Esophagus (tissue), 2 donors: ENCODE results near the gene TRMT10B. TPM values are rescaled to one million over a fixed set of nuclear protein-coding genes. Genes with fewer than 3 reads are reported as not detected.

Experiments
- H3K27ac ChIP-seq, 2 donors: one replicate each; pipeline ENCODE4 v1.5.1; 2013; ENCODE audit warnings: low read depth in 2 of 2, mild to moderate bottlenecking in 2 of 2, inconsistent platforms in 1 of 2, low read length in 1 of 2, moderate library complexity in 1 of 2
- H3K27me3 ChIP-seq, 2 donors: one replicate each; pipeline ENCODE4 v1.6.1; 2013; ENCODE audit warnings: low read length in 2 of 2, control low read depth in 1 of 2, mild to moderate bottlenecking in 1 of 2; ENCODE audit not compliant: insufficient read depth in 2 of 2, control insufficient read depth in 1 of 2
- H3K36me3 ChIP-seq, 2 donors: one replicate each; pipeline ENCODE4 v1.6.1; 2013; ENCODE audit warnings: low read length in 1 of 2; ENCODE audit not compliant: control insufficient read depth in 2 of 2, insufficient read depth in 2 of 2
- H3K4me1 ChIP-seq, 2 donors: one replicate each; pipeline ENCODE4 v1.6.1; 2013; ENCODE audit warnings: low read length in 1 of 2; ENCODE audit not compliant: control insufficient read depth in 2 of 2, insufficient read depth in 2 of 2
- H3K4me3 ChIP-seq, 2 donors: one replicate each; pipeline ENCODE4 v1.5.1; 2013; ENCODE audit warnings: low read length in 2 of 2, mild to moderate bottlenecking in 2 of 2, low read depth in 1 of 2, moderate library complexity in 1 of 2
- H3K9me3 ChIP-seq, 2 donors: one replicate each; pipeline ENCODE4 v1.6.1; 2013; ENCODE audit warnings: mild to moderate bottlenecking in 2 of 2, low read depth in 1 of 2, low read length in 1 of 2, moderate library complexity in 1 of 2; ENCODE audit not compliant: control insufficient read depth in 2 of 2, insufficient read depth in 1 of 2
- WGBS, 2 donors: extraction: QIAGEN DNeasy Blood & Tissue Kit; methylation state at CpG; one replicate each; pipeline ENCODE4 v1.1.7; 2013; 5-methylcytosine and 5-hydroxymethylcytosine counted together
- polyA plus RNA-seq, 2 donors: library from polyadenylated mRNA; stranded (reverse); fragments of 200-250 nt; gene quantifications; one replicate each; pipeline ENCODE4 v1.2.3, GENCODE V29; 2013
- donor health status: healthy with polysubstance abuse.
- donor health status: Bipolar disorder and iron deficiency.

TRMT10B gene
- polyA plus RNA-seq: 1 to 10 TPM; 3.8 to 4.3 TPM

- WGBS, 2 donors: 3% methylated on average over 40 of the region's 40 CpGs
Observed at GRCh38 chr9:37753489-37754190, at the start of gene TRMT10B. TRMT10B (plus strand) TSS chr9:37753805; CDS start chr9:37761932, 8,127 bp downstream.

GRCh38 chr9:37705787-37706186, 47.8 kb upstream of the TRMT10B start:
- no peak overlapping the region for H3K27ac ChIP-seq
- no peaks in the 10 kb centered on the region for H3K9me3 ChIP-seq
- no peaks in the 10 kb centered on the region for H3K4me1 ChIP-seq
- no peaks in the 10 kb centered on the region for H3K36me3 ChIP-seq
- WGBS, 2 donors: 73 to 81% methylated on average over 3 of the region's 3 CpGs
- no peak overlapping the region for H3K4me3 ChIP-seq
- H3K27me3 ChIP-seq: no peaks in the 10 kb centered on the region

More at GRCh38 chr9:37753489-37754190, at the start of gene TRMT10B:
- H3K9me3 ChIP-seq: no peaks in the 10 kb centered on the region
- H3K27ac ChIP-seq: peak within 1 kb of the TSS; percentile 84 to 88
- no peaks in the 10 kb centered on the region for H3K27me3 ChIP-seq
- peak within 1 kb of the TSS; percentile 61 to 97 for H3K4me3 ChIP-seq
- peaks cover 0 to 3% of the 10 kb centered on the region in 2 donors for H3K4me1 ChIP-seq
- no peaks in the 10 kb centered on the region for H3K36me3 ChIP-seq

- no peak overlapping the region for H3K4me3 ChIP-seq
- no peaks in the 10 kb centered on the region for H3K4me1 ChIP-seq
- no peaks in the 10 kb centered on the region for H3K27me3 ChIP-seq
- no peaks in the 10 kb centered on the region for H3K36me3 ChIP-seq
- H3K9me3 ChIP-seq: no peaks in the 10 kb centered on the region
- 74 to 80% methylated on average over 3 of the region's 3 CpGs for WGBS, 2 donors
- no peak overlapping the region for H3K27ac ChIP-seq
Observed at GRCh38 chr9:37706290-37706689, 47.3 kb upstream of the TRMT10B start.

GRCh38 chr9:37707748-37708147, 45.9 kb upstream of the TRMT10B start:
- Histone ChIP-seq H3K9me3 (no peaks in the 10 kb centered on the region), H3K36me3 (no peaks in the 10 kb centered on the region), H3K27me3 (no peaks in the 10 kb centered on the region), H3K27ac (no peak overlapping the region), H3K4me3 (no peak overlapping the region), H3K4me1 (no peaks in the 10 kb centered on the region)
- 82% methylated on average over 4 of the region's 4 CpGs for WGBS, 2 donors

- H3K36me3 ChIP-seq: no peaks in the 10 kb centered on the region
- no peaks in the 10 kb centered on the region for H3K9me3 ChIP-seq
- WGBS, 2 donors: 90 to 92% methylated on average over 3 of the region's 3 CpGs
- H3K4me3 ChIP-seq: no peak overlapping the region
- no peak overlapping the region for H3K27ac ChIP-seq
- no peaks in the 10 kb centered on the region for H3K27me3 ChIP-seq
- no peaks in the 10 kb centered on the region for H3K4me1 ChIP-seq
Observed at GRCh38 chr9:37710046-37710445, 43.6 kb upstream of the TRMT10B start.

GRCh38 chr9:37715260-37715659, 38.3 kb upstream of the TRMT10B start:
- H3K27ac ChIP-seq: no peak overlapping the region
- 53 to 62% methylated on average over 4 of the region's 4 CpGs for WGBS, 2 donors
- no peaks in the 10 kb centered on the region for H3K4me1 ChIP-seq
- no peaks in the 10 kb centered on the region for H3K27me3 ChIP-seq
- H3K4me3 ChIP-seq: no peak overlapping the region
- H3K36me3 ChIP-seq: no peaks in the 10 kb centered on the region
- no peaks in the 10 kb centered on the region for H3K9me3 ChIP-seq

GRCh38 chr9:37715991-37716505, 37.6 kb upstream of the TRMT10B start:
- 82 to 89% methylated on average over 5 of the region's 5 CpGs for WGBS, 2 donors
- Histone ChIP-seq H3K4me3 (no peak overlapping the region), H3K9me3 (no peaks in the 10 kb centered on the region), H3K27me3 (no peaks in the 10 kb centered on the region), H3K27ac (no peak overlapping the region), H3K36me3 (no peaks in the 10 kb centered on the region), H3K4me1 (no peaks in the 10 kb centered on the region)

GRCh38 chr9:37719526-37719925, 34.1 kb upstream of the TRMT10B start:
- H3K27ac ChIP-seq: no peak overlapping the region
- no peaks in the 10 kb centered on the region for H3K4me1 ChIP-seq
- WGBS, 2 donors: 71 to 82% methylated on average over 2 of the region's 2 CpGs
- H3K9me3 ChIP-seq: no peaks in the 10 kb centered on the region
- H3K36me3 ChIP-seq: no peaks in the 10 kb centered on the region
- no peaks in the 10 kb centered on the region for H3K27me3 ChIP-seq
- no peak overlapping the region for H3K4me3 ChIP-seq

- Histone ChIP-seq H3K9me3 (no peaks in the 10 kb centered on the region), H3K4me3 (no peak overlapping the region), H3K27me3 (no peaks in the 10 kb centered on the region), H3K27ac (no peak overlapping the region), H3K36me3 (no peaks in the 10 kb centered on the region), H3K4me1 (peaks cover 0 to 5% of the 10 kb centered on the region in 2 donors)
- 87 to 93% methylated on average over 5 of the region's 5 CpGs for WGBS, 2 donors
Observed at GRCh38 chr9:37727013-37727412, 26.6 kb upstream of the TRMT10B start.

DNA sequence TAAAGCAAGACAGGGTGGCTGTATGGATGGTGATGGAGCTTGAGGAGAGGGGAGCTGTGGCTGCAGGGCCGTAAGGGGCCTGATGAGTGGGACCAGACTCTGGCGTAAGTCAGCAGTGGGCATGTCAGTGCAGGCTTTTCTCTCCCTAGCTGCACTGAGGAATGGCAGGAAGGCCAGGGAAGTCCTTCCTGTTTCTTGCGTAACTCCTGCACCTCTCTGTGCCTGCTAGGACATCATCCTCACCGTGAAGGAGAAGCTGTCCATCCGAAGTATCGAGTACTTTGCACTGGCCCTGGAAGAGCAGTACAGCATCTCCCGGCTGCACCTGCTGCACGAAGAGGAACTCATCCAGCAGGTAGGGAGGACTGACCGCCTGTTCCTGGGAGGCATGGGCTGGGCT, 24.1 kb upstream of the TRMT10B start:
- Histone ChIP-seq H3K27ac (no peak overlapping the region), H3K4me3 (no peak overlapping the region), H3K36me3 (no peaks in the 10 kb centered on the region), H3K9me3 (no peaks in the 10 kb centered on the region), H3K27me3 (no peaks in the 10 kb centered on the region), H3K4me1 (peaks cover 0 to 5% of the 10 kb centered on the region in 2 donors)
- 64 to 73% methylated on average over 9 of the region's 9 CpGs for WGBS, 2 donors
